PC-9 (cell line): ENCODE measurements around the gene DNM3. TPM values are rescaled to one million over a fixed set of nuclear protein-coding genes. Genes with fewer than 3 reads are reported as not detected.

Experiments used
- BruUV-seq: library from RNA; stranded (reverse); fragments of 400-500 nt; replicated peaks from 2 replicates; lab custom pipeline; 2021; lab: Mats Ljungman, UMichigan
- CTCF ChIA-PET: fragments of 300-600 bp; sonication (Branson Sonifier 250); formaldehyde crosslinking; loops from one replicate; lab custom pipeline; 2022; ENCODE audit warnings: antibody characterized with exemption; lab: Charles Lee
- POLR2A ChIA-PET: fragments of 300-600 bp; sonication (Branson Sonifier 250); formaldehyde crosslinking; loops from one replicate; lab custom pipeline; 2022; ENCODE audit warnings: antibody characterized with exemption; ENCODE audit not compliant: unreplicated experiment; lab: Charles Lee
- DNase-seq, 2 experiments: peaks; one replicate each; pipeline versions ENCODE4 v3.0.0 to v3.0.0-alpha.2; 2015 to 2022; ENCODE audit warnings: mixed read lengths in 1 of 2
- H2AFZ ChIP-seq: fragments of 200-600 bp; sonication (generic); 2 replicates; pipeline ENCODE4 v1.8.1; 2017; ENCODE audit warnings: antibody characterized with exemption
- H3F3A ChIP-seq: fragments of 200-600 bp; sonication (generic); 2 replicates; pipeline ENCODE4 v1.8.1; 2017; ENCODE audit warnings: antibody characterized with exemption, mild to moderate bottlenecking, low read depth; ENCODE audit not compliant: insufficient read depth
- H3K27ac ChIP-seq: fragments of 200-600 bp; sonication (generic); 2 replicates; pipeline ENCODE4 v1.6.1; 2016; ENCODE audit warnings: mixed run types
- H3K27me3 ChIP-seq: fragments of 200-600 bp; sonication (generic); 2 replicates; pipeline ENCODE4 v1.6.1; 2016; ENCODE audit warnings: low read depth, mixed run types; ENCODE audit not compliant: insufficient read depth
- H3K36me3 ChIP-seq: fragments of 200-600 bp; sonication (generic); 2 replicates; pipeline ENCODE4 v1.6.1; 2016; ENCODE audit warnings: low read depth, mixed run types
- H3K4me1 ChIP-seq: fragments of 200-600 bp; sonication (generic); replicated peaks from 2 replicates; pipeline ENCODE4 v1.6.1; 2016; ENCODE audit warnings: mixed run types; ENCODE audit not compliant: insufficient read depth
- H3K4me2 ChIP-seq: fragments of 200-600 bp; sonication (generic); 2 replicates; pipeline ENCODE4 v1.6.1; 2017; ENCODE audit warnings: mixed run types
- H3K4me3 ChIP-seq: fragments of 200-600 bp; sonication (generic); 2 replicates; pipeline ENCODE4 v1.6.1; 2016; ENCODE audit warnings: mixed run types
- H3K79me2 ChIP-seq: fragments of 200-600 bp; sonication (generic); 2 replicates; pipeline ENCODE4 v1.6.1; 2017; ENCODE audit warnings: low read depth, mixed run types
- H3K9me2 ChIP-seq: fragments of 200-600 bp; sonication (generic); 2 replicates; pipeline ENCODE4 v1.8.1; 2017; ENCODE audit warnings: mild to moderate bottlenecking; ENCODE audit not compliant: insufficient read depth
- H3K9me3 ChIP-seq: fragments of 200-600 bp; sonication (generic); 2 replicates; pipeline ENCODE4 v1.8.1; 2016; ENCODE audit warnings: low read depth; ENCODE audit not compliant: insufficient read depth
- H4K20me1 ChIP-seq: fragments of 200-600 bp; sonication (generic); 2 replicates; pipeline ENCODE4 v1.8.1; 2017; ENCODE audit not compliant: insufficient read depth
- CTCF ChIP-seq: fragments of 200-600 bp; sonication (generic); conservative IDR thresholded peaks from 2 replicates; pipeline ENCODE4 v1.6.1; 2017; ENCODE audit warnings: mixed run types, antibody characterized with exemption, mild to moderate bottlenecking, moderate library complexity
- EZH2 ChIP-seq: fragments of 200-600 bp; sonication (generic); IDR thresholded peaks from 2 replicates; pipeline ENCODE4 v1.8.0; 2017; ENCODE audit warnings: antibody characterized with exemption, low read depth
- intact Hi-C: fragments of 100-400 bp; cut with micrococcal nuclease; formaldehyde crosslinking; loops from one replicate; pipeline ENCODE4 v1.10.0; 2022; ENCODE audit not compliant: unreplicated experiment
- total RNA-seq: library from RNA; stranded (reverse); gene quantifications from 2 replicates; pipeline ENCODE4 v1.2.3, GENCODE V29; 2021

DNM3 gene
- total RNA-seq, 1 experiment from 2014 or later, result 1.7 TPM

- BruUV-seq, result no TSS peak
- ChIA-PET POLR2A (no interaction called here), CTCF (no interaction called here)
- H3K4me1 ChIP-seq, result no peaks in the 10 kb centered on the region
- no peak overlapping the region for H3K4me2 ChIP-seq
- H2AFZ ChIP-seq, result no peak overlapping the region
- H3K36me3 ChIP-seq, result no peaks in the 10 kb centered on the region
- H3K27me3 ChIP-seq, result no peaks in the 10 kb centered on the region
- no peaks in the 10 kb centered on the region for H3K9me2 ChIP-seq
- no peak overlapping the region for H3K27ac ChIP-seq
- no peaks in the 10 kb centered on the region for H4K20me1 ChIP-seq
- DNase-seq, result no peak
- H3K79me2 ChIP-seq, result no peaks in the 10 kb centered on the region
- no peaks in the 10 kb centered on the region for H3F3A ChIP-seq
- intact Hi-C loops, result no loop called here
- no peaks in the 10 kb centered on the region for H3K9me3 ChIP-seq
- TF ChIP-seq EZH2, result no peak
- no peak for TF ChIP-seq CTCF
- H3K4me3 ChIP-seq, result no peak overlapping the region
Observed at GRCh38 chr1:172140072-172140471, 298.8 kb downstream of the DNM3 start.

DNA sequence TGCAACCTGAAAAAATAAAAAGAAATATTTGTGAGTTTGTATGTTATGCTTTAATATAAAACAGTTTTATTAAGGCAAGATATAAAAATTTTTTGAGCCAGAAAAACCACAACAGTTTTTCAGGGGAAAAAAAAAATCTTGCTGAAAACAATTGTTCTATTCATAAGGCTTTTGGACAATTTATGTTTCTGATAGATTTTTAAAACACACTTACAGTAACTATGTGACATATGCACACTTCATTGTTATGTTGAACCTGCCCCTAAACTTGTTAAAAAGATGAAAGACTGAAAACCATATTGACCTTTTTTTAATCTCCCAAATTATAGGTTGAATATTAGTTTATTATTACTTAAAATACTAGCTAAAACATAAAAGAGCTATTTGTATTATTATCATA lies 299.3 kb downstream of the DNM3 start:
- Histone ChIP-seq H3K79me2 (no peaks in the 10 kb centered on the region), H3K4me2 (no peak overlapping the region), H3K4me3 (no peak overlapping the region), H3F3A (no peaks in the 10 kb centered on the region), H3K4me1 (no peaks in the 10 kb centered on the region), H3K36me3 (no peaks in the 10 kb centered on the region), H3K27me3 (no peaks in the 10 kb centered on the region), H3K9me3 (no peaks in the 10 kb centered on the region), H2AFZ (no peak overlapping the region), H3K9me2 (no peaks in the 10 kb centered on the region), H4K20me1 (no peaks in the 10 kb centered on the region), H3K27ac (no peak overlapping the region)
- no TSS peak for BruUV-seq
- TF ChIP-seq CTCF (no peak), EZH2 (no peak)
- no peak for DNase-seq
- ChIA-PET POLR2A (no interaction called here), CTCF (no interaction called here)
- intact Hi-C loops, result no loop called here

DNA sequence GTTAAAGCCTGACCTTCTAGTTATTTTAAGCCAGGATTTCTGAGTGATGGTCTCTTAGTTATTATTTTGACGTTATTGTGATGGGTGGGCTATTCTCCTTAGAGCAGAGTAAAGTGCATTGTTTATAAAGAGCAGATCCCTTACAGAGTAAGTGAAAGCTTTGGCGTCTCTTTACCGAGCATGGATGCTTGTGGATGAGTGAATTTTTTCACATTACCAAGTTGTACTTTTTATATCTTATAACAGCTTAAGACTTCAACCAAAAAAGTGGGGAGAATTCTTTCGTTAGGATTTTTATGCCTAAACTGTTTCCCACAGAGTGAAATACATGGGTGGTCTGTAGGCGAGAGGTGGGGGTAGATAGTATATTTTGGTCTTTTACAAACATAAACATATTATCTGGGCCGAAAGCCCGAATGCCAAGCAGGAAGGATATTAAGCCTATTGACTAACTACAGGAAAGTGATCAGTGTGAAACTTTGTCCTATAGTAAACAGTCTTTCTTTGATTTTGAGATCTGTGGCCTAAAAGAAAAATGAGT lies 300.1 kb downstream of the DNM3 start:
- intact Hi-C loops, result no loop called here

More for the DNA sequence above, 300.1 kb downstream of the DNM3 start:
- no TSS peak for BruUV-seq
- CTCF ChIA-PET, result no interaction called here
- H3K27me3 ChIP-seq, result no peaks in the 10 kb centered on the region
- no peaks in the 10 kb centered on the region for H3K9me3 ChIP-seq
- no peak overlapping the region for H3K27ac ChIP-seq
- TF ChIP-seq CTCF (no peak), EZH2 (no peak)
- no peaks in the 10 kb centered on the region for H3K9me2 ChIP-seq
- H4K20me1 ChIP-seq, result no peaks in the 10 kb centered on the region
- H3F3A ChIP-seq, result no peaks in the 10 kb centered on the region
- H3K79me2 ChIP-seq, result no peaks in the 10 kb centered on the region
- no peak overlapping the region for H2AFZ ChIP-seq
- DNase-seq, result no peak
- POLR2A ChIA-PET, result no interaction called here
- no peak overlapping the region for H3K4me3 ChIP-seq
- no peak overlapping the region for H3K4me2 ChIP-seq
- no peaks in the 10 kb centered on the region for H3K36me3 ChIP-seq
- H3K4me1 ChIP-seq, result no peaks in the 10 kb centered on the region
